SK-N-SH treated with all-trans-retinoic acid at 6 μM for 48 hours (cell line): Measurements from ENCODE around the gene CHDH.

ENCODE experiments used
- ARNTL ChIP-seq: fragments of 450-650 bp; formaldehyde crosslinking; IDR thresholded peaks from 2 replicates; pipeline ENCODE4 v1.5.0; 2020; ENCODE audit warnings: low read depth, mild to moderate bottlenecking, moderate library complexity, borderline replicate concordance
- CREB5 ChIP-seq: fragments of 250-450 bp; sonication (Bioruptor Pico); IDR thresholded peaks from 2 replicates; pipeline ENCODE4 v1.5.1; 2020; ENCODE audit warnings: low read depth, mild to moderate bottlenecking, moderate library complexity
- CSDC2 ChIP-seq: fragments of 250-450 bp; sonication (Bioruptor Pico); IDR thresholded peaks from 2 replicates; pipeline ENCODE4 v1.5.0; 2020; ENCODE audit warnings: mild to moderate bottlenecking, moderate library complexity
- ESRRG ChIP-seq: fragments of 250-450 bp; sonication (Bioruptor Pico); IDR thresholded peaks from 2 replicates; pipeline ENCODE4 v1.6.1; 2021; ENCODE audit warnings: mild to moderate bottlenecking
- GLIS3 ChIP-seq: fragments of 250-450 bp; sonication (Bioruptor Pico); IDR thresholded peaks from 2 replicates; pipeline ENCODE4 v1.5.0; 2020; ENCODE audit warnings: mild to moderate bottlenecking, moderate library complexity
- OSR1 ChIP-seq: fragments of 250-450 bp; sonication (Bioruptor Pico); IDR thresholded peaks from 2 replicates; pipeline ENCODE4 v1.8.0; 2022; ENCODE audit warnings: moderate library complexity, mild to moderate bottlenecking, inconsistent platforms
- PATZ1 ChIP-seq: fragments of 250-450 bp; sonication (Bioruptor Pico); IDR thresholded peaks from 2 replicates; pipeline ENCODE4 v1.8.0; 2020; ENCODE audit warnings: mild to moderate bottlenecking, moderate library complexity, borderline replicate concordance
- RARB ChIP-seq: fragments of 250-450 bp; sonication (Bioruptor Pico); IDR thresholded peaks from 2 replicates; pipeline ENCODE4 v1.8.0; 2021; ENCODE audit warnings: mild to moderate bottlenecking, moderate library complexity
- TCF4 ChIP-seq: fragments of 250-450 bp; sonication (Bioruptor Pico); IDR thresholded peaks from 2 replicates; pipeline ENCODE4 v1.8.0; 2021; ENCODE audit warnings: mild to moderate bottlenecking, moderate library complexity, borderline replicate concordance
- ZC3H10 ChIP-seq: fragments of 250-450 bp; sonication (Bioruptor Pico); IDR thresholded peaks from 2 replicates; pipeline ENCODE4 v1.5.1; 2021; ENCODE audit warnings: mild to moderate bottlenecking, moderate library complexity
- ZFP3 ChIP-seq: fragments of 250-450 bp; sonication (Bioruptor Pico); IDR thresholded peaks from 2 replicates; pipeline ENCODE4 v1.5.0; 2020; ENCODE audit warnings: mild to moderate bottlenecking, moderate library complexity
- ZNF565 ChIP-seq: fragments of 450-650 bp; formaldehyde crosslinking; conservative IDR thresholded peaks from 2 replicates; pipeline ENCODE4 v1.5.0; 2020; ENCODE audit warnings: low read depth, mild to moderate bottlenecking, moderate library complexity
- ZNF8 ChIP-seq: fragments of 450-650 bp; formaldehyde crosslinking; IDR thresholded peaks from 2 replicates; pipeline ENCODE4 v1.5.0; 2020; ENCODE audit warnings: mild to moderate bottlenecking, moderate library complexity

GRCh38 chr3:53813229-53813628 is 33.0 kb downstream of the CHDH start:
- no peak for TF ChIP-seq ARNTL
- no peak for TF ChIP-seq CSDC2 (CRISPR knock-in tag)
- TF ChIP-seq ZC3H10 (CRISPR knock-in tag): no peak
- no peak for TF ChIP-seq PATZ1 (CRISPR knock-in tag)
- TF ChIP-seq GLIS3 (CRISPR knock-in tag): no peak
- TF ChIP-seq ZNF565 (CRISPR knock-in tag): no peak
- TF ChIP-seq RARB: no peak
- no peak for TF ChIP-seq ZFP3 (CRISPR knock-in tag)
- no peak for TF ChIP-seq TCF4 (CRISPR knock-in tag)
- no peak for TF ChIP-seq CREB5 (CRISPR knock-in tag)
- no peak for TF ChIP-seq ZNF8
- TF ChIP-seq ESRRG (CRISPR knock-in tag): no peak
- TF ChIP-seq OSR1 (CRISPR knock-in tag): no peak
